ENCODE results near the gene TET2. TPM values are rescaled to one million over a fixed set of nuclear protein-coding genes. Genes with fewer than 3 reads are reported as not detected.

Gene TET2
- total RNA-seq, 1 donor from 2014 or later: 18.8 TPM

GRCh38 chr4:105234582-105234981, 87.9 kb downstream of the TET2 start:
- DNase-seq (ENCODE audit: low read depth): no peak

GRCh38 chr4:105236202-105236915, 89.7 kb downstream of the TET2 start:
- no peak for DNase-seq (ENCODE audit: low read depth)

- no peak for DNase-seq (ENCODE audit: low read depth)
Measured at GRCh38 chr4:105236916-105237311, 90.2 kb downstream of the TET2 start.

GRCh38 chr4:105240037-105240436, 93.4 kb downstream of the TET2 start:
- no peak for DNase-seq (ENCODE audit: low read depth)

- DNase-seq (ENCODE audit: low read depth): peak; percentile 14
Measured at GRCh38 chr4:105241451-105241850, 94.8 kb downstream of the TET2 start.

- DNase-seq (ENCODE audit: low read depth): no peak
Measured at GRCh38 chr4:105243446-105243845, 96.8 kb downstream of the TET2 start.

- no peak for DNase-seq (ENCODE audit: low read depth)
Measured at GRCh38 chr4:105246712-105247111, 100.0 kb downstream of the TET2 start.

GRCh38 chr4:105248613-105249012, 101.9 kb downstream of the TET2 start:
- no peak for DNase-seq (ENCODE audit: low read depth)

- no peak for DNase-seq (ENCODE audit: low read depth)
Measured at GRCh38 chr4:105257817-105258495, 111.3 kb downstream of the TET2 start.

GRCh38 chr4:105265689-105266088, 119.0 kb downstream of the TET2 start:
- no peak for DNase-seq (ENCODE audit: low read depth)

GRCh38 chr4:105267280-105267679, 120.6 kb downstream of the TET2 start:
- no peak for DNase-seq (ENCODE audit: low read depth)

- no peak for DNase-seq (ENCODE audit: low read depth)
Measured at GRCh38 chr4:105272002-105272401, 125.3 kb downstream of the TET2 start.

- no peak for DNase-seq (ENCODE audit: low read depth)
Measured at GRCh38 chr4:105273230-105273629, 126.6 kb downstream of the TET2 start.

GRCh38 chr4:105274090-105274489, 127.4 kb downstream of the TET2 start:
- DNase-seq (ENCODE audit: low read depth): no peak

- DNase-seq (ENCODE audit: low read depth): no peak
Measured at GRCh38 chr4:105274504-105274903, 127.8 kb downstream of the TET2 start.

- DNase-seq (ENCODE audit: low read depth): no peak
Measured at GRCh38 chr4:105276361-105277104, 129.9 kb downstream of the TET2 start.

- no peak for DNase-seq (ENCODE audit: low read depth)
Measured at GRCh38 chr4:105277702-105278101, 131.0 kb downstream of the TET2 start.

- DNase-seq (ENCODE audit: low read depth): no peak
Measured at GRCh38 chr4:105279314-105279713, 132.6 kb downstream of the TET2 start.

GRCh38 chr4:105280338-105281123, 133.9 kb downstream of the TET2 start:
- peak; percentile 72 for DNase-seq (ENCODE audit: low read depth)

GRCh38 chr4:105281124-105281415, 134.4 kb downstream of the TET2 start:
- no peak for DNase-seq (ENCODE audit: low read depth)

- no peak for DNase-seq (ENCODE audit: low read depth)
Measured at GRCh38 chr4:105282489-105282888, 135.8 kb downstream of the TET2 start.

- no peak for DNase-seq (ENCODE audit: low read depth)
Measured at GRCh38 chr4:105283501-105283900, 136.8 kb downstream of the TET2 start.

All from renal cortical epithelial cell (primary cell).